ENCODE data around the gene ANKRD34A.

ANKRD34A gene

DNA sequence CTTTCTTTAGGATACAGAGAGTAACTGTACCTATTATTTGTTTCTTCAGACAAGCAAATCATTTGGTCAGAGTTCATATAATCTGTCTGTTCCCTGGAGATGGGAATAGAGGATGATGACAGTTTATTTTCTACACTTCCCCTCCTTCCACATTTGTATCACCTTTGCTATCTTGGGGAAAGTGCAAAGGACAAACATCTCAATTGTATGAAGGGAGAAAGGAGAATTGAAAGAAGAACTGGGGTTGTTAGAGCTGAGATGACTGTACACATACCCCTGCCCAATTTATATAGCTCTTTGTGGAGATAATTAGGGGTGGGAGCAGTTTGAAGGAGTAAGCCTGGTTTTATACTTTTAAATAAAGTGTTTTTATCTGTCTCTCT is 14.1 kb upstream of the ANKRD34A start:
- H3K4me1 ChIP-seq (ENCODE audit: insufficient read depth, low read length): peaks cover 62% of the 10 kb centered on the region
- no peaks in the 10 kb centered on the region for H3K9me3 ChIP-seq (ENCODE audit: low read length)
- peak overlapping the region; percentile 100 for H3K27ac ChIP-seq (ENCODE audit: low read depth, low read length)
- H3K9ac ChIP-seq (ENCODE audit: low read length): peak overlapping the region; percentile 62
- H3K36me3 ChIP-seq (ENCODE audit: insufficient read depth, low read length): no peaks in the 10 kb centered on the region
- no peaks in the 10 kb centered on the region for H3K27me3 ChIP-seq (ENCODE audit: control insufficient read depth in 1 of 2, insufficient read depth in 2 of 2, low read length in 2 of 2)
- H3K4me3 ChIP-seq (ENCODE audit: low read depth in 1 of 2, low read length in 2 of 2): peak overlapping the region in 1 of 2 donors; percentile 46

DNA sequence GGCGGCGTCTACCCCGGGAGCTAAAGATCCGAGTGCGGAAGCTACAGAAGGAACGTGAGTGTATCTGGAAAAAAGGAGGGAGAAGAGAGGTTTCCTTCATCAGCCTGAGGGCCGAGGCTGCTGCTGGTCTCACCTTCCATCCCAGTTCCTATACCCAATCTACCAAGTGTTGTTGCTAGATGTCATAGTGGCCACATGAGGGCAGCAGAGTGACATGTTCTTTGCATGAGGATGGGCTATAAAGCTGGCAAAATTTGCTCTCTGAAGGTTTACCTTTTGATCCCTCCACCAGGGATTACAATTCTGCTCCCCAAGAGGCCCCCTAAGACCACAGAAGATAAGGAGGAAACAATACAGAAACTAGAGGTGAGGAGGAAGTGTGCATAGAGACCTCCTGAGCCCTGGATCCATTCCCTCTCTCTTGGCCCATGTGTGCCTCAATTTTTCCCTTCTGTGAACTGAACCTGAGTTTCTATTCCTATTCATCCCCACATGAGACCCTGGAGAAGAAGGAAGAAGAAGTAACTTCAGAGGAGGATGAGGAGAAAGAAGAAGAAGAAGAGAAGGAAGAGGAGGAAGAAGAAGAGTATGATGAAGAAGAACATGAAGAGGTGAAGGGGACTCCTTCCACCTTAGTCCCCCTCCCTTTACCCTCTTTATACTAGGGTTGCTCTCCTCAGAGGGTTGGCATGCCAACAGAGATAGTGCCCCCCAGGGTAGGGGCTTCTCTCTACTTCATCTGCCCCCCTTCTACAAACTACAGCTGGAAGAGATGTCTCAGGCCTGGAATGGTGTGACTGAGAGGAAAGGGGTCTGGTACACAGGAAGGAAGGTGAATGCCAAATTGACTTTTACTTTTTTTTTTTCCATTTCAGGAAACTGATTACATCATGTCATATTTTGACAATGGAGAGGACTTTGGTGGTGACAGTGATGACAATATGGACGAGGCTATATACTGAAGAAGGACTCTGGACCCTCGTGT is 13.4 kb upstream of the ANKRD34A start:
- Histone ChIP-seq H3K9ac (ENCODE audit: low read length) (peak overlapping the region; percentile 62), H3K27ac (ENCODE audit: low read depth, low read length) (peak overlapping the region; percentile 100), H3K9me3 (ENCODE audit: low read length) (no peaks in the 10 kb centered on the region), H3K4me1 (ENCODE audit: insufficient read depth, low read length) (peaks cover 55% of the 10 kb centered on the region), H3K4me3 (ENCODE audit: low read depth in 1 of 2, low read length in 2 of 2) (no peak overlapping the region), H3K27me3 (ENCODE audit: control insufficient read depth in 1 of 2, insufficient read depth in 2 of 2, low read length in 2 of 2) (no peaks in the 10 kb centered on the region), H3K36me3 (ENCODE audit: insufficient read depth, low read length) (no peaks in the 10 kb centered on the region)

DNA sequence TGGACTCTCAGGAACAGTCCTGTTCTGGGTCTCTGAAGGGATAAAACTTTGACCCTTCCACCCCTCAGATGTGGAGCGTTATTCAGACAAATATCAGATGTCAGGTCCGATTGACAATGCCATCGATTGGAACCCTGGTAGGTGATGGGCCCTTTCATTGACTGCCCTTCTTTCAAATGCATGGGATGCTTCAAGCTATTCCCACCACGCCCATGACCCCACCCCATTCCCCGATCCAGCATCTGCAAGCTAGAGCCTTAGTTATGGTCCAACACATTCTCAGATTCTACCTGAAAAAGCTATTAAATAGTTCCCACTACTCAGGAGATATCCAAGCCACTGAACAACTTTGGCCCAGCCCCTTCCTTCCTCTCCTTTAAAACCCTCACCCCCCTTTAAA is 12.6 kb upstream of the ANKRD34A start:
- Histone ChIP-seq H3K9me3 (ENCODE audit: low read length) (no peaks in the 10 kb centered on the region), H3K4me3 (ENCODE audit: low read depth in 1 of 2, low read length in 2 of 2) (no peak overlapping the region), H3K36me3 (ENCODE audit: insufficient read depth, low read length) (no peaks in the 10 kb centered on the region), H3K4me1 (ENCODE audit: insufficient read depth, low read length) (peaks cover 47% of the 10 kb centered on the region), H3K9ac (ENCODE audit: low read length) (no peak overlapping the region), H3K27ac (ENCODE audit: low read depth, low read length) (peak overlapping the region; percentile 100), H3K27me3 (ENCODE audit: control insufficient read depth in 1 of 2, insufficient read depth in 2 of 2, low read length in 2 of 2) (no peaks in the 10 kb centered on the region)

DNA sequence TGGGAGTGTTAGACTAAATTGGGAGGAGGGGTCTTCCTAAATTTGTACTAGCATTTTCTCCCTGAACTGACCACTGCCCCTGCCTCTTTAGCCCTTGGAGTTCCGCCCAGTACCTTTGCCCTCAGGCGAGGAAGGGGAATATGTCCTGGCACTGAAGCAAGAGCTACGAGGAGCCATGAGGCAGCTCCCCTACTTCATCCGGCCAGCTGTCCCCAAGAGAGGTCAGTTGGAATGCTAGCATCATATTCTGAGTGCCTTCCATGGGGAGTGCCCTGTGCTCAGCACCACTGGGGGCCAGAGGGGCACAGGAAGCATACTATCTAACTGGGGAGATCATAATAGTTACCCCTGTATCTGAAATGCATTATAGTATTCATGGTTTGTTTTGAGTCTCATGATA is 10.8 kb upstream of the ANKRD34A start:
- H3K4me1 ChIP-seq (ENCODE audit: insufficient read depth, low read length): peaks cover 29% of the 10 kb centered on the region
- no peaks in the 10 kb centered on the region for H3K9me3 ChIP-seq (ENCODE audit: low read length)
- H3K27ac ChIP-seq (ENCODE audit: low read depth, low read length): no peak overlapping the region
- H3K4me3 ChIP-seq (ENCODE audit: low read depth in 1 of 2, low read length in 2 of 2): no peak overlapping the region
- no peaks in the 10 kb centered on the region for H3K36me3 ChIP-seq (ENCODE audit: insufficient read depth, low read length)
- no peak overlapping the region for H3K9ac ChIP-seq (ENCODE audit: low read length)
- no peaks in the 10 kb centered on the region for H3K27me3 ChIP-seq (ENCODE audit: control insufficient read depth in 1 of 2, insufficient read depth in 2 of 2, low read length in 2 of 2)

DNA sequence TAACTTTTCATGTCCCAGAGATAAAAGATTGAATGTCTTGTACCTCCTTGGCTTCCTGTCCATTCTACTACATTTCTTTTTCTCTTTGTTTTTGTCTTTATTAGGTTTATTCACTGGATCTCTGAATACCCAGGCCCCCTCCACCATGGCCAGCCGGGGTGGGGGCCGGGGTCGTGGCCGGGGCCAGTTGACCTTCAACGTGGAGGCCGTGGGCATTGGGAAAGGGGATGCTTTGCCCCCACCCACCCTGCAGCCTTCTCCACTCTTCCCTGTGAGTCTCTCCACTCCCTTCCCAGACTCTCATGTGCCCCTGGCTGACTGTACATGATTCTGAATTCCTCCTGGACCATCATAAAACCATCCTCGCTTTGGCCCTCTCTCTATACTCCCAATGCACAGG is 10.3 kb upstream of the ANKRD34A start:
- Histone ChIP-seq H3K27me3 (ENCODE audit: control insufficient read depth in 1 of 2, insufficient read depth in 2 of 2, low read length in 2 of 2) (no peaks in the 10 kb centered on the region), H3K9me3 (ENCODE audit: low read length) (no peaks in the 10 kb centered on the region), H3K36me3 (ENCODE audit: insufficient read depth, low read length) (no peaks in the 10 kb centered on the region), H3K9ac (ENCODE audit: low read length) (no peak overlapping the region), H3K4me3 (ENCODE audit: low read depth in 1 of 2, low read length in 2 of 2) (no peak overlapping the region), H3K4me1 (ENCODE audit: insufficient read depth, low read length) (peaks cover 24% of the 10 kb centered on the region), H3K27ac (ENCODE audit: low read depth, low read length) (no peak overlapping the region)

DNA sequence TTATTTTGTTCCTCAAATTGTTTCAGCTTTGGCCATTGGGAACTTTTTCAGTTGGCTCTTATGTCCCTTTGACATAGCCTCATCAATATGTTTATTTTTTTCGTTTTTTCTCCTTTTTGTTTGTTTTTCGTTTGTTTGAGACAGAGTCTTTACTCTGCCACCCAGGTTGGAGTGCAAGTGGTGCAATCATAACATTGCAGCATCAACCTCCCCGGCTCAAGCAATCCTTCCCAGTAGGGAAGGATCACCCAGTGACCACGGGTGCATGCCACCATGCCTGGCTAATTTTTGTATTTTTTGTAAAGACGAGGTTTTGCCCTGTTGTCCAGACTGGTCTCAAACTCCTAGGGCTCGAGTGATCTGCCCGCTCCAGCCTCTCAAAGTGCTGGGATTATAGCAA is 8.2 kb upstream of the ANKRD34A start:
- no peak overlapping the region for H3K27ac ChIP-seq (ENCODE audit: low read depth, low read length)

DNA sequence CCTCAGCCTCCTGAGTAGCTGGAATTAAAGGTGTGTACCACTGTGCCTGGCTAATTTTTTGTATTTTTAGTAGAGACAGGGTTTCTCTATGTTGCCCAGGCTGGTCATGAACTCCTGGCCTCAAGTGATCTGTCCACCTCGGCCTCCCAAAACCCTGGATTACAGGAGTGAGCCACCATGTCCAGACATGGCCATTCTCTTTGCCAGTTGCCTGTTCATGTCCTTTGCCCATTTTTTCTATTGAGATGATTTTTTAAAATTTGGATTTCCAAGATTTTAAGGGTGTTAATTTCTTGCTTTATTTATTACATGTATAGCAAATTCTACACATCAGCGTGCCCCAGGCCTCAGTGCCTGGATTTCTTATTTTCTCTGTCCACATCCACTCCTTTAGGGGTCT is 2.9 kb upstream of the ANKRD34A start:
- Histone ChIP-seq H3K9ac (ENCODE audit: low read length) (no peak overlapping the region), H3K4me1 (ENCODE audit: insufficient read depth, low read length) (peaks cover 22% of the 10 kb centered on the region), H3K27me3 (ENCODE audit: control insufficient read depth in 1 of 2, insufficient read depth in 2 of 2, low read length in 2 of 2) (no peaks in the 10 kb centered on the region), H3K9me3 (ENCODE audit: low read length) (no peaks in the 10 kb centered on the region), H3K27ac (ENCODE audit: low read depth, low read length) (no peak overlapping the region), H3K4me3 (ENCODE audit: low read depth in 1 of 2, low read length in 2 of 2) (no peak overlapping the region), H3K36me3 (ENCODE audit: insufficient read depth, low read length) (no peaks in the 10 kb centered on the region)

More for the DNA sequence above, 8.2 kb upstream of the ANKRD34A start:
- Histone ChIP-seq H3K4me3 (ENCODE audit: low read depth in 1 of 2, low read length in 2 of 2) (no peak overlapping the region), H3K36me3 (ENCODE audit: insufficient read depth, low read length) (no peaks in the 10 kb centered on the region), H3K4me1 (ENCODE audit: insufficient read depth, low read length) (peaks cover 6% of the 10 kb centered on the region), H3K9me3 (ENCODE audit: low read length) (no peaks in the 10 kb centered on the region), H3K9ac (ENCODE audit: low read length) (no peak overlapping the region), H3K27me3 (ENCODE audit: control insufficient read depth in 1 of 2, insufficient read depth in 2 of 2, low read length in 2 of 2) (no peaks in the 10 kb centered on the region)

DNA sequence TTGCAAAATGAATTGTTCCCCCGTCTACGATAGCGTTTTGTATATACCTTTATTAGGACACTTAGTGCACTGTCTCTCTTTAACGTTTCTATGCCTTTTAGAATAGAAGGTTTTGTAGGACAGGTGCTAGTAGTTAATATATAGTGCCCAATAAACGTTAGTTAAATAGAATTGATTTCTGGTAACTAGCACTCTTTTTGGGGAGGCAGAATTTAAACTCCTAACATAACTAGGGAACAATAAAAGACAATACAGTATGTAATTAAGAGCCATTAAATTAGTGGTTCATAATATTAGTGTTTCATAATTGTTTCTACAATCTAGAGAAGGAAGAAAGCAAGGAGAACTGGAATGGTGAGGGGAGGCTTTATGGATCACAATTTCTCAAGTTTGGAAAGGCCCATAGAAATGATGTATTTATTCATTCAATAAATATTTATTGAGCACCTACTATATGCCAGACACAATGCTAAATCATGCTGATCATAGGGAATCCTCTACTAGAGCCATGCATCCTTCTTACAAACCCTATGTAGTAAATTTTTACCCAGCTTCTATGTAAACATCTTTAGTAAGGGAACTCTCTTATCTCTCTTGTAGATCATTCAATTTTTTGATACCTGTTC is 857 bp upstream of the ANKRD34A start:
- H3K27me3 ChIP-seq (ENCODE audit: control insufficient read depth in 1 of 2, insufficient read depth in 2 of 2, low read length in 2 of 2): no peaks in the 10 kb centered on the region
- no peaks in the 10 kb centered on the region for H3K9me3 ChIP-seq (ENCODE audit: low read length)
- no peaks in the 10 kb centered on the region for H3K36me3 ChIP-seq (ENCODE audit: insufficient read depth, low read length)
- H3K27ac ChIP-seq (ENCODE audit: low read depth, low read length): peak overlapping the region; percentile 96
- peak overlapping the region; percentile 83 for H3K9ac ChIP-seq (ENCODE audit: low read length)
- H3K4me1 ChIP-seq (ENCODE audit: insufficient read depth, low read length): peaks cover 22% of the 10 kb centered on the region
- H3K4me3 ChIP-seq (ENCODE audit: low read depth in 1 of 2, low read length in 2 of 2): peak overlapping the region; percentile 33 to 89

DNA sequence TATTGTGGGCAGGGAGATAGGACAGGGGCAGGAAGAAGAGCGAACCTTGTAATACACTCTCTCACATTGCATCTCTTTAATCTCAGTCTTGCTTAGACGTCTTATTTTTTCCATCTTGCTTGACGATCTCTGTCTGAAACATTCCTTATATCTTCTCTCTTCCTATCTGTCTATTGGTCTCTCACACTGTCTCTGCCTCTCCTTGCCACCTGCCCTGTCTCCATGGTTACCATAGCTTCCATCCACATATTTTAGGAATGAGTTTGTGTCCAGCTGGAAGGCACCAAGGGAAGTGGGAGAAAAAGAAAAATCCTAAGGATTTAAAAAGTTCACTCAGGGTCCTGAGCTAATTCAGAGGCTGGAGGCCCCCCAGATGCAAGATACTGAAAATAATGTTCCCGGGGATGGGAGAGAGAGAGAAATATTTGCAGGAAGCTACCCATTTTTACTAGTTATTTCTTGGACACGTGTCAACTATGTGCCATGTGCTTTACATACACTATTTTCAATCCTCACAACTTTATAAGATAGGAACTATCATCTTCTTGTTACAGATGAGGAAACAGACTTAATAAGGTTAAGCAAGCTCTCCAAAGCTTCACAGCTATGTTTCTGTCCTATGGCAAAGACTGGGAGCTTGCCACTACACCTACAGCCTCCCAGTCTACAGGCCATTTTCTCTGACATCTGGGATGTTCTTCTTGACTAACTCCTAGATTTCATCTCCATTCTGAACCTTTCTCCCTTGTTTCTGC is 933 bp downstream of the ANKRD34A start:
- H3K9ac ChIP-seq (ENCODE audit: low read length): peak overlapping the region; percentile 83
- H3K4me3 ChIP-seq (ENCODE audit: low read depth in 1 of 2, low read length in 2 of 2): peak overlapping the region; percentile 34 to 89
- H3K27me3 ChIP-seq (ENCODE audit: control insufficient read depth in 1 of 2, insufficient read depth in 2 of 2, low read length in 2 of 2): no peaks in the 10 kb centered on the region
- H3K27ac ChIP-seq (ENCODE audit: low read depth, low read length): peak overlapping the region; percentile 96
- H3K4me1 ChIP-seq (ENCODE audit: insufficient read depth, low read length): peaks cover 39% of the 10 kb centered on the region
- H3K36me3 ChIP-seq (ENCODE audit: insufficient read depth, low read length): no peaks in the 10 kb centered on the region
- no peaks in the 10 kb centered on the region for H3K9me3 ChIP-seq (ENCODE audit: low read length)

DNA sequence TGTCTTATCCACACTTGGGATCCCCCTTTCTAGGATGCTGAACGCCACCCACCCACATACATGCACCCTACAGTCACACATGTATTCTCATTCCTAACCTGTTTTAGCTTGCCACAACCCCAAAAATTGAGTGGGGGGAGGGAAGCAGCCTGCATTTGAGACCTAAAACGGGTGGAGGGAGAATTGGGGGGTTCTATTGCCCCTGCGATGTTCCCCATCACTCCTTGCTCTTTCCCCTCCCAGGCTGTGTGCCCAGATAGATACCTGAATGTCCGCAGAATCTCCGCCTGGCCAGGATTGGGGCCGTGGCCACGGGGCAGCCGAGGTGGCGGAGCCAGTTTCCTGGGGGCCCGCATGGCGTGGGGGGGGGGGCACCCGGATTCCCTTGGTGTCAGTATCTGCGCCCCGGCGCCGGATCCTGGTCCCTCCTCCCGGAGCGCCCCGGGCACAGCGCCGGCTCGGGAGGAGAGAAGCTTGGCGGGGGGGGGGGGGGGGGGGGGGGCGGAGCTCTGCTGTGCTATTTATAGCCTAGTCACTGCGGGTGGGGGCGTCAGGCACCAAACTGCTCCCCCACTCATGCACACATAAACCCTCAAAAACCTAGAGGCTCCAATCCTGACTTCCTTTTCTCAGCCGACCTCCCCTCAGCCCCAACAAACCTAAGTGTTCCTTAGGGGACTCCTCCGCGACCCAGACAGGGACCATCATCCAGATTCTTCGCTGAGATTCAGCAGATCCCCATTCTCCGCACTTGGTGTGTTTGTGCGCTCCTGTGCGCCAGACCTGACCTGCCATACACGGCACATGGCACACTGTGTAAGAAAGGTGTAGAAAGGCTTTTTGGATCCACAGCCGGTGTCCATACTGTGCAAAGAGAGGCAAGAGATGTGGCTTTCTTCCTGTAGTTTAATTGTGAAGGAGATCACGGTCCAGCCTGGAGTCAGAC is 1.9 kb downstream of the ANKRD34A start:
- no peaks in the 10 kb centered on the region for H3K27me3 ChIP-seq (ENCODE audit: control insufficient read depth in 1 of 2, insufficient read depth in 2 of 2, low read length in 2 of 2)
- no peaks in the 10 kb centered on the region for H3K9me3 ChIP-seq (ENCODE audit: low read length)
- no peaks in the 10 kb centered on the region for H3K36me3 ChIP-seq (ENCODE audit: insufficient read depth, low read length)
- peak overlapping the region; percentile 96 for H3K27ac ChIP-seq (ENCODE audit: low read depth, low read length)
- H3K4me1 ChIP-seq (ENCODE audit: insufficient read depth, low read length): peaks cover 43% of the 10 kb centered on the region
- H3K4me3 ChIP-seq (ENCODE audit: low read depth in 1 of 2, low read length in 2 of 2): peak overlapping the region; percentile 63 to 94
- peak overlapping the region; percentile 37 for H3K9ac ChIP-seq (ENCODE audit: low read length)

Measured in muscle layer of colon (tissue), 2 donors.